GM10248 (cell line): ENCODE results near the gene PTGIR.
A peak's percentile ranks its signal among the peaks of the same experiment; 100 is the strongest.

ENCODE experiments used
- CTCF ChIA-PET: fragments of 300-600 bp; sonication (Branson Sonifier 250); formaldehyde crosslinking; extraction: SDS; loops from one replicate; lab custom pipeline; 2021; ENCODE audit warnings: antibody characterized with exemption; lab: Yijun Ruan, JAX
- POLR2A ChIA-PET: fragments of 350-650 bp; sonication (Branson Sonifier 250); formaldehyde crosslinking; extraction: SDS; loops from one replicate; lab custom pipeline; 2020; ENCODE audit warnings: antibody characterized with exemption; lab: Yijun Ruan, JAX
- DNase-seq: peaks from one replicate; pipeline ENCODE4 v3.0.0; 2012; ENCODE audit errors: extremely low spot score
- TF ChIP-seq, protein P1 (sequence below): IDR thresholded peaks from 2 replicates; pipeline ENCODE4 v1.5.1; 2012; ENCODE audit warnings: mild to moderate bottlenecking, low read depth; ENCODE audit errors: extremely low read depth, missing control alignments, control extremely low read depth

PTGIR gene

DNA sequence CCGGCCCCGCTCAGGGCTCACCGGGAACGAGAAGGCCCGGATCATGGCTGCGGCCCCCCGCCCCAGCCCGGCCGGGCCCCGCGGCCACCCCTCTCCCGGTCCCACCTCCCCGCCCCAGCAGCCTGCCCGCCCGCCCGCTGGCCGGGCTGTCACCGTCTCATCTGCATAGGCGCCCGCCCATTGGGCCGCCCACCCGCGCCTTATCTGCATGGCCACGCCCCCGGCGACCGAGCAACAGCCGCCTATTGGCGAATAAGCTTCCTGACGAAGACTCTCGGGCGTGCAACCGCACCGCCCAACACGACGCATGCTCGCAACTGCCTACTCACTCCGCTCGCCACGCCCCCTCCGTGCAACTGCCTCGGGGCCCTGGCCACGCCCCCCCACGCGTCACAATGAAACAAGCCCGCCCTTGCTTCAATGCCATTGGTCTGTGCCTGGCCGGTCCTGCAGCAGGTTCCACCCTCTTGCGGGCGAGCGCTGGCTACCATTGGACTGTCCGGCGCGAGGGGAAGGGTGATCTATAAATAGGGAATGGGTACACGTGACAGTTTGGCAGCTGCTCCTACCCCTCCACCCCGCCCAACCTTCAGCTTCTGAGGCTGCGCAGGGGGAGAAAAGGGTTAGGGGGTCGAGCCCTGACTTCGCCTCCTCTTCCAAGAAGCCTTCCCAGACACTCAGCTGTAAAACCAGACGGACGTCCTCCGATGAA is 36.3 kb upstream of the PTGIR start, which contains the start of gene DACT3:
DACT3 (minus strand) TSS at position 163 of the 712 bp plus-strand sequence; CDS start at position 45, 118 bp downstream.
- ChIA-PET CTCF (interaction anchor here (0.7 to 7.9 kb wide), 29 partner anchors 9 to 147 kb away, joined by 3 to 287 read pairs (median 6); partner anchors contain the start of genes CALM3 and PTGIR), POLR2A (interaction anchor here (0.5 to 1.0 kb wide), 6 partner anchors 25 to 1336 kb away, joined by 3 read pairs; partner anchors contain the start of genes GNG8 and SLC1A5)
- TF ChIP-seq, protein P1, sequence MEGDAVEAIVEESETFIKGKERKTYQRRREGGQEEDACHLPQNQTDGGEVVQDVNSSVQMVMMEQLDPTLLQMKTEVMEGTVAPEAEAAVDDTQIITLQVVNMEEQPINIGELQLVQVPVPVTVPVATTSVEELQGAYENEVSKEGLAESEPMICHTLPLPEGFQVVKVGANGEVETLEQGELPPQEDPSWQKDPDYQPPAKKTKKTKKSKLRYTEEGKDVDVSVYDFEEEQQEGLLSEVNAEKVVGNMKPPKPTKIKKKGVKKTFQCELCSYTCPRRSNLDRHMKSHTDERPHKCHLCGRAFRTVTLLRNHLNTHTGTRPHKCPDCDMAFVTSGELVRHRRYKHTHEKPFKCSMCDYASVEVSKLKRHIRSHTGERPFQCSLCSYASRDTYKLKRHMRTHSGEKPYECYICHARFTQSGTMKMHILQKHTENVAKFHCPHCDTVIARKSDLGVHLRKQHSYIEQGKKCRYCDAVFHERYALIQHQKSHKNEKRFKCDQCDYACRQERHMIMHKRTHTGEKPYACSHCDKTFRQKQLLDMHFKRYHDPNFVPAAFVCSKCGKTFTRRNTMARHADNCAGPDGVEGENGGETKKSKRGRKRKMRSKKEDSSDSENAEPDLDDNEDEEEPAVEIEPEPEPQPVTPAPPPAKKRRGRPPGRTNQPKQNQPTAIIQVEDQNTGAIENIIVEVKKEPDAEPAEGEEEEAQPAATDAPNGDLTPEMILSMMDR, result no peak
- peak; percentile 99 for DNase-seq

DNA sequence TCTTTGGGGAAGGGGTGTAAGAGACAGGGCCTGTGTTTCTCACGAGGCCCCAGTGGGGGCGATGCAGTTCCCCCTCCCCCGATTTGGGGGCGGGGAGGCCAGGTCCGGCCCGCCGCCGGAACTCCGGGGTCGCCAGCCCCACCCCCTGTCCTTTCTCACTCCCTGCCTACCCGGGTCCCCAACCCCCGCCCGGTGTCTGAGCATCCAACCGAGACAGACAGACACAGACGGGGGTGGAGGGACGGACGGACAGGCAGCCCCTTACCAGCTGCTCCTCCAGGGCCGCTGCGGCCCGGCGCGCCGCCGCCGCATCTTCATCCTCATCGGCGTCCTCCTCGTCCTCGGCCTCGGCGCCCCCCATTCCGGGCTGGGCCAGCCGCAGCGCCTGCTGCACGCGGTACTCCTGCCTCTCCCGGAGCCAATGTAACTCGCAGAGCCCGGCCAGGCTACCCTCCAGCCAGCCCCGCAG is 35.7 kb upstream of the PTGIR start:
- ChIA-PET POLR2A (interaction anchor here (0.5 to 1.0 kb wide), 3 partner anchors 25 to 1335 kb away, joined by 3 read pairs; partner anchors contain the start of gene SLC1A5), CTCF (interaction anchor here (1.1 to 7.9 kb wide), 14 partner anchors 13 to 131 kb away, joined by 3 to 287 read pairs (median 14); partner anchors contain the start of gene CALM3)
- DNase-seq, result no peak
- TF ChIP-seq, protein P1, result no peak

DNA sequence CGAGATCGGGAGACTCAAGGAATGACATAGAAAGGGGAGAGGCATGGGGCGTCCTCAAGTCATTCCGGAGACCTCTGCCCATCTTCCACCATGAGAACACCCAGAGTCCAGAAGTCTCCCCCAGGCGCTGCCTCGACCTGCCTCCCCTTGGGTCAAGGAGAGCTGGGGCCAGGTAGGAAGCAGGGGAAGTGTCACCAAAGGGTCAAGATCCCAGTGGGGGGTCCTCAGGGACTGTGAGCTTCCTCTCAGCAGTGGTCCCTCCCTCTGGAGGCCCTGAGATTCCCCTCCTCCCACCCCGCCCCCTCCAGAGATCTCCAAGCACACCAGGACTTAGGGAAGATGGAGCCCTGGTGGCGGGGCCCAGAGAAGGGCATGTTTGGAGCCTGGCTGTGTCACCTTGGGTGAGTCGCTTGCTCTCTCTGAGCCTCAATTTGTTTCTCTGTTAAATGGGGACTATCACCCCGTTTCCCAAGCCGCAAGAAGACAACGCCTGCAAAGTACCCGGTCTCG is 35.2 kb upstream of the PTGIR start:
- peak; percentile 28 for DNase-seq

DNA sequence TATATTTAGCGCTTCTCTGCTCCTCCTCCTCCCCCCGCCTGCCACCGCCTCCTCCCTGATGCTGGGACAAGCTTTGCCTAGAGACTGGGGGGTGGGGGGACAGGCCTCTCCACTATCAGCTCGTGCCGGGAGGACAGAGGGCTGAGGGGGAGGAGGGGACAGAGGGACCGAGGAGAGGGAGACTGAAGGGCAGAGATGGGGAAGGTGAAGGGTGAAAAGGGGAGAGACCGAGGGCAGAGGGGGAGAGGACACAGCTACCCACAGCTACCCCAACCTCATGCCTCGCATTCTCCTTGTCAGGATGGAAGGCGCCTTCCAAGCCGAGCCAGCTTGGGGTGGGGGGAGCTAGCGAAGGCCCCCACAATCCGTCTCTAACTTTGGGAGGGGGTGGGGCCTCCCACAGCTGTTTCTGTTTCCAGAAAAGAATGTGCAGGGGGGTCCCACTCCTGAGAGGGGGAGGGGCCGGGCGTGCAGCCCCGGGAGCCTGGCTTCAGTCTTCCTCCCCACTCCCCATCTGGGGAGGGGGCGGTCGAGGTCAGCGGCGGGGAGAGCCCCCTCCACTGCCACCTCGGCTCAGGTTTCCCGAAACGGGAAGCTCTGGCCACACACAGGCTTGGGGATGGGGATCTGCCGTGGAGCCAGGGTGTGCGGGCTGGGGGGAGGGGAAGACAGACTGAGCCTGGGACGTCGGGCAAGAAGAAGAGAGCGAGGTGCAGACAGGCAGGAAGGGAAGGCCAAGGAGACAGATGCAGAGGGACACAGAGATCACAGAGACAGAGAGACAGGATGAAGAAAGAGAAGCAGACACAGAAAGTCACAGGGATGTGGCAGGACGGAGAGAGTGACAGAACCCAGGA is 34.5 kb upstream of the PTGIR start:
- TF ChIP-seq, protein P1, result no peak
- ChIA-PET POLR2A (interaction anchor here (0.5 kb wide), 2 partner anchors 9 to 53 kb away, joined by 3 to 4 read pairs; no protein-coding TSS in a partner anchor), CTCF (interaction anchor here (0.9 to 7.9 kb wide), 7 partner anchors 13 to 130 kb away, joined by 3 to 287 read pairs (median 3); no protein-coding TSS in a partner anchor)
- peak; percentile 13 for DNase-seq

More for the DNA sequence above, 35.2 kb upstream of the PTGIR start:
- TF ChIP-seq, protein P1, result no peak
- ChIA-PET POLR2A (interaction anchor here (0.5 kb wide), 1 partner anchor 10 kb away, joined by 3 read pairs; no protein-coding TSS in a partner anchor), CTCF (interaction anchor here (1.0 to 7.9 kb wide), 3 partner anchors 46 to 130 kb away, joined by 3 to 287 read pairs (median 3); no protein-coding TSS in a partner anchor)

DNA sequence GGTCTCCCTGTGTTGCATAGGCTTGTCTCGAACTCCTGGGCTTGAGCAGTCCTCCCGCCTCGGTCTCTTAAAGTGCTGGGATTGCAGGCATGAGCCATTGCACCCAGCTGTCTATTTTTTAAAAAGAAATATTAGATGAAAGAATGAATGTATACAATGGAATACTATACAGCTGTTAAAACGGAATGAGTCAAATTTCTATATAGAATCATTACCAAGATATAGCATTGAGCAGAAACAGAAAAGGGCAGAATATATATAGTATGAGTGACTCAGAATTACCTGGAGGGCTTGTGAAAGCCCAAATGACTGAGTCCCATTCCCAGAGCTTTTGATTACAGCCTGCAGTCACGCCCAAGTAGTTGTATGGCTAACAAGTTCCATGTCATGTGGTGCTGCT is 31.7 kb upstream of the PTGIR start:
- POLR2A ChIA-PET, result no interaction called here
- TF ChIP-seq, protein P1, result no peak
- DNase-seq, result no peak
- CTCF ChIA-PET, result interaction anchor here (0.9 to 2.2 kb wide), 7 partner anchors 9 to 588 kb away, joined by 3 to 14 read pairs (median 5); no protein-coding TSS in a partner anchor
